ENCODE results near the gene THTPA.
"Not testable (repeated sequence)": the region's sequence is repeated elsewhere in the genome, so short reads cannot be mapped to it uniquely, and the experiment has no call there.

Gene THTPA

DNA sequence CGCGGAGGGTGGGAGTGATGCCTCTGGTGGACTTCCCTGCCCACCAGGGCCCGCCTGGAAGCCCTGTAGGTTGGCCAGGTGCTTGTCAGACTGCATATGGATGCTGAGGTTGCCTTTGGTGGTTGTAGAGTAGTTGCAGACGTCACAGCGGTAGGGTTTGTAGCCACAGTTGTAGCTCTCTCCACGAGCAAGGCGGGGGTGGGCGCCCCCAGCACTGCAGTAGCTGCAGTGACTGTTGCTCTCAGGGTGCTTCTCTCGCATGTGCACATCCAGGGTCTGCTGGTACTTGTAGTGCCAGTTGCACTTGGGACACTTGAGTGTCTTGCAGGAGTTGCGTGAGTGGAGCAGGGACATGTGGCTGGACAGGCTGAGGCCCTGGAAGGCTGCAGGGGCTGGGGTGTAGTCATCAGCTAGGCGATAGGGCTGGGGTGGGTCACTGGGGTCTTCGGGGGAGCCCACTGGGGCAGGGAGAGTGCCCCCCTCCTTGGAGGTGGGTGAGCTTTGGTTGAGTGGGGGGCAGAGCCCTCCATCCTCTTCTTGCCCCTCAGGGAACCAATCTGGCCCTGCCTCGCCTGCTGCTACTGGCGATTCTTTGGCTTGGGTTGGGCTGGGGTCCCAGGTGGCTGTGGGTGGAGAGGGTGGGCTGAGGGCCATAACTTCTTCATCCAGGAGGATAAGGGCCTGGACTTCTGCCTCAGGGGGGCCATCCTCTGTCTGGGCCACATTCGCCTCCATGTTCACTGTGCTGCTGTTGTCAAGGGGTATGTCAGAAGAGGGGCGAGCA lies 22.2 kb upstream of the THTPA start:
- DNase-seq (ENCODE audit: low read depth), result no peak

DNA sequence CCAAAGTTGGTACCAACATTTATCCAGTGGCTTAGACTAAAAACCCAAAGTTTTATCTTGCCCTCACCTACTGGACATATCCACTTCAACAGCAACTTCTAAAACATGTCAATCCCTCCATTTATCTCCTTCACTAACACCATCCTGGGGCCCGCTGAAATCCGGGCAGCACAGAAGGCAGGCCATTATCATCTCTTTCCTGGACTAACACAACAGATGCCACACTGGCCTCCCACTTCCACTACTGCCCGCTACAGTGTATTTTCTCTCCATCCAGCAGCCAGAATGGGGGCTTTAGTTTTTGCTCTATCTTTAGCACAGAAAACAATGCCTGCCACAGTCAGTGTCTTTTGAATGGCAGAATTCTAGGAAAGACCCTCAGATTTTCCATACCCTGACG lies 20.1 kb upstream of the THTPA start:
- no peak for DNase-seq (ENCODE audit: low read depth)

DNA sequence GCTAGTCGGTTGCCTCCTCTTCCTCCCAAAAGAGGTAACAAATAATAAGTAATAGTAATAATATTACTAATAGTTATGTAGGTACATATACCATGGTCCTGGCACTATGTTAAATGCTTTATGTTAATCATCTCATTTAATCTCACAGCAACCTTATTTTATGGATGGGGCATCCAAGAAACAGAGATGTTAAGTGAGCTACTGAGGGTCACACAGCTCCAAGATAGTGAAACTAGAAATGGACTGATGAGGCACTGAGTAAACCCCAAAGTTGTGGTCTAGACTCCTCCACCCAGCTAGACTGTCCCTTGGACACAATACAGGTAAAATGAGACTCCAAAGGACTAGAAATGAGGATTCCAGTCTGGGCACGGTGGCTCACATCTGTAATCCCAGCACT lies 19.6 kb upstream of the THTPA start:
- DNase-seq (ENCODE audit: low read depth), result no peak

DNA sequence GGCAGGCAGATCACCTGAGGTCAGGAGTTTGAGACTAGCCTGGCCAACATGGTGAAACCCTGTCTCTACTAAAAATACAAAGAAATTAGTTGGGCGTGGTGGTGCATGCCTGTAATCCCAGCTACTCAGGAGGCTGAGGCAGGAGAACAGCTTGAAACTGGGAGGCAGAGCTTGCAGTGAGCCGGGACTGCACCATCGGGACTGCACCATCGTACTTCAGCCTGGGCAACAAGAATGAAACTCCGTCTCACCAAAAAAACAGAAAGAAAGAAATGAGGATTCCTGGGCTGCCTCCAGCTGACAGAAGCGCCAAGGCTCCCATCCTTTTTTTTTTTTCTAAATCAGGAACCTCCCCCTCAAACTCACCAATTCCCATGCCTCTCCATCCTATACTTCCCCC lies 19.2 kb upstream of the THTPA start:
- DNase-seq (ENCODE audit: low read depth), result not testable (repeated sequence)

DNA sequence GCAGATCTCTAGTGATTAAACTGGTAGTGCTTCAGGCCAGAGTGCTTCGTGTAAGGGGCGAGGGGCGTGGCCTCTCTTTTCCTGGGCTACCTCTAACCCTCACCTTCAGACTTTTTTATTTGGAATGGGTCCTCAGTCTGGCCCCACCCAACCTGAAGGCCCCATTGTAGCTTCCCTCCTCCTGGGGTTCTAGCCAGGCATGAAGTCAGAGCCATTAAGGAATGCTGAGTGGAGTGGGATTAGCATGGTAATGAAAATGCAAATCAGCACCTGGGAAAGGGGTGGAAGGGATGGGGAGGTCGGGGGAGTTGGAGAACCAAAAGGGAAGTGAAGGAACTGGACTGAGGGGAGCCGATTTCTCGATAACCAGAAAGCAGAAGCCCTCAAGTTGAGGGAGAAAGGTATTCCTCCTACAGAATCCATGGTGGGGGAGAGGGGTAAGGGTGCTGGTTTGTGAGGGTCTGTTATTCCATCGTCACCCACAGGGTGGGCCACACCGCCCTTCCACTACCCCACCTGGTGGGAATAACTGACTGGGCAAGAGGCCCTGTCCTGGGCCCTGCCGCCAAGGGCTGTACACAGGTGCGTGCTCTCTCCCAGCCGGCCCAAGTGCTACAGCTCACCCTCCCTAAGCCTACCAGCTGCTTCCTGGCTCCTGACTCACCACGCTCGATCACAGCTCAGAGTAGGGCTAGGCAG lies 18.6 kb upstream of the THTPA start:
- no peak for DNase-seq (ENCODE audit: low read depth)

DNA sequence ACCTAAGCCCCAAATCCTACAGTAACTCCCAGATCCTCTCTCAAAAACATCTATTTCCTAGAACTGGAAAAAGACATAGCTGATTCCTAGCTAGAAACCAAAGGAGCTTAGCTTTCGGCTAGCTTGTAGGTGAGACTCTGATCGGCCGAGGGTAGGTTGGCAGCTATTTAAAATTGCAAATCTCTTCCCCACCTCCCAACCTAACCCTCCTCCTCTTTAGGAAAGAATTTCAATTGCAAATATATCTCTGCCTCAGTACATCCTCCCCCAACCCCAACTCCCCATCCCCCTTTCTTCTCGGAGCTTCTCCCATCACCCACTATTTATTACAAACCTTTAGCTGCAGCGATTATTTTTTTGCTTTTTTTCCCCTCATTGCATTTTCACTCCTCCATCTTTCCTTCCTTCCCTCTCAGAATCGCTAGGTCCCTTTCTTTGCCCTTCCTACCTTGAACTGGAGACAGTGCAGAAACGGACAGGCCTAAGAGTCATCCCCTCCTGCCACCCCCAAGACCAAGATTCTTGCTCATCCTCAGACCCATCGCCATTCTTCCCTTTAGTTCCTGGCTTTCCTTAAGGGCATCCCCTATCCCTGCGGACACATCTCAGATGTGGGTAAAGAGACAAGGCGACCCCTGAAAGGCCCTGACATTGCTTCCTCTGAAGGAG lies 17.9 kb upstream of the THTPA start:
- no peak for DNase-seq (ENCODE audit: low read depth)

DNA sequence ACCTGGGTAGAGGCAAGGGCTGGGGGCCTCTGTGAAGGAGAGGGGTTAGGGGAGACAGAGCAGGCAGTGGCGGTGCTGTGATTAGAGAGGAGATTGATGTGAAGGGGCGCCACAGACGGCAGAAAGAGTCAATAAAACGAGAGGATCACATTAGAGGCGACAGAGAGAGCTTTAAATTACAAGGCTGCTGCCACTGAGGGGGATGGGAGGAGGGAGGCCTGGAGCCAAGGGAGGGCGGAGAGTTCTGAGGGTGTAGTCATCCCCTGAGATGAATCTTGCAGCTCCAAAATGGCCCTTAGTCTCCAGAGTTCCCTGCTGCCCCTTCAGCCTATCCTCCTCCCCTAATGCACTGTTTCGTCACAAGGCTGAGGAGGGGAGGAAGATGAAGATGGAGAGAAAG lies 17.3 kb upstream of the THTPA start:
- no peak for DNase-seq (ENCODE audit: low read depth)

DNA sequence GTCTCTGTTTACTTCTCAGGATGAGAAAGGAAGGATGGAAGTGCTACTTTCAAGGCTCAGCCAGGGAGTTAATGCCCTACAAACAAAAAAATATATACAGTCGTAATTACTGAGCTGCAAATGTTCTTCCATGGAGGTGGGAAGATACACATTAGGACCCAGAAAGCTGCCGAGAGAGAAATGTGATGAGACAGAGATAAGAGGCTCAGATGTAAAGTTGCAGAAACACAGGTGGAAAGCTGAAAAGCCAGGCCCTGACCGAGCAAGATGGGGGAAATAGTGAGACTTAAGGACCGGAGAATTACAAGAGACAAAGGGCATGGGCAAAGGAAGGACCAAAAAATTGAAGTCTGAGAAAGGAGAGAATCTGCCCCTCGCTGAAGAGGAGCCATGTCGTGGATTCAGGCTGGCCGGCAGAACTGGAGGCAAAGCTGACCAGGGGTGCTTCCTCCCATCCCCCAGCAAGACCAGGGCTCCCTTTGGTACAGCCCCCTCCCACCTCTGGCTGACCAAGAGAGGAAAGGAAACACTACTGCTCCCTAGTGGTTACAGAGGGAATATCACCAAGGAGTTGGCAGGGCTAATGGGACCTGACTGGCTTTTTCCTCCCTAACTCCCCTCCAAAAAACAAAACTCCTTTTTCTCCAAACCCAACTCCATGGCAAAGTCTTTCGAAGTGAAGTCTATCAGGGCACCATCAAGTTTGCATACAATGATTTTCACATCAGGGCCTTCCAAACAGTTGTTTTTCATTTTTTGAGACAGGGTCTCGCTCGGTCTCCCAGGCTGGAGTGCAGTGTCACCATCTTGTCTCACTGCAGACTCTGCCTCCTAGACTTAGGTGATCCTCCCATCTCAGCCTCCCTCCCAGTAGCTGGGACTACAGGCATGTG lies 16.6 kb upstream of the THTPA start:
- no peak for DNase-seq (ENCODE audit: low read depth)

DNA sequence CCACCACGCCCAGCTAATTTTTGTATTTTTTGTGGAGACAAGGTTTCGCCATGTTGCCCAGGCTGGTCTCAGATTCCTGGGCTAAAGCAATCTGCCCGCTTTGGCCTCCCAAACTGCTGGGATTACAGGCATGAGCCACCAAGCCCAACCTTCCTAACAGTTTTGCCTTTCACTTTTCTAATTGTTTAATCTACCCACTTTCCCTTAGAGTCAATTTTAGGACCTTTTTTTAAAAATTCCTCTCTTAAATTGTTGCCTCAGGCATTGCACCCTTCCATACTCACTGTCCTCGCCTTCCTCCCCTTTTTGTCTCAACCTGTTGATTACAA lies 16.0 kb upstream of the THTPA start:
- no peak for DNase-seq (ENCODE audit: low read depth)

DNA sequence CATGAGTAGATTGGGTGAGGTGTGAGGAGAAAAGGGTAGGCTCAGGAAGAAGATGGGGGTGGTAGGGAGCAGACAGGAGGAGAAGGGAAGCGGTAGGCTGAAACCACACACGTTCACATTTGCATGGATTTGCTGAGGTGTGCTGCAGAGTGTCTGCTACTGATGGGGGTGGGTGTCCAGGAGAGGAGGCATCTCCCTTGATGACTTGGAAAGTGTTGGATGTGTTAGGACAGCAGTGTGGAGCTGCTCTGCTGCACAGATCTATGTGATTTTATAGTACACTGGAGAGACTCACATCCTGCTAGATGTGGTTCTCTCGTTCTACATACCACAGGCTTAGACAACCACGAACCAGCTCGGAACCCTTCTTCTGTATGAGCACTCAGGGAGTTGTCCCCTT lies 13.8 kb upstream of the THTPA start:
- no peak for DNase-seq (ENCODE audit: low read depth)

DNA sequence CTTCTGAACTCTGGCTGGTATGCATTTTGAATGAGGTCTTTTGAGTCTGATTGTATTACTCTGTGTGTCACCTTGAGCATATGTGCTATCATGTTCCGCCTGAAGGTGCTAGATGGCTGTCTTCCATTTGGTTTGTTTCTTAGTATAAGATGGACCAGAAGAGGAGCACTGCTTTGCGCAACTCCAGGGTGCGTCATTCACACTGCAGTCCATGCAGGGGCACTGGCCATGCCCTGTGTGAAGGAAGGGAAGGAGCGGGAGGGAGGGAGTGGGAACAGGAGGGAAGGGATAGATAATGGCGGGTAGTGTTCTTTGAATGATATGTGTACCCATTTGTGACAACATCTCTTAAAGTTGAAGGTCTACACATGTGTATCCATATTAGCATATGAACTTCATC lies 12.7 kb upstream of the THTPA start:
- no peak for DNase-seq (ENCODE audit: low read depth)

DNA sequence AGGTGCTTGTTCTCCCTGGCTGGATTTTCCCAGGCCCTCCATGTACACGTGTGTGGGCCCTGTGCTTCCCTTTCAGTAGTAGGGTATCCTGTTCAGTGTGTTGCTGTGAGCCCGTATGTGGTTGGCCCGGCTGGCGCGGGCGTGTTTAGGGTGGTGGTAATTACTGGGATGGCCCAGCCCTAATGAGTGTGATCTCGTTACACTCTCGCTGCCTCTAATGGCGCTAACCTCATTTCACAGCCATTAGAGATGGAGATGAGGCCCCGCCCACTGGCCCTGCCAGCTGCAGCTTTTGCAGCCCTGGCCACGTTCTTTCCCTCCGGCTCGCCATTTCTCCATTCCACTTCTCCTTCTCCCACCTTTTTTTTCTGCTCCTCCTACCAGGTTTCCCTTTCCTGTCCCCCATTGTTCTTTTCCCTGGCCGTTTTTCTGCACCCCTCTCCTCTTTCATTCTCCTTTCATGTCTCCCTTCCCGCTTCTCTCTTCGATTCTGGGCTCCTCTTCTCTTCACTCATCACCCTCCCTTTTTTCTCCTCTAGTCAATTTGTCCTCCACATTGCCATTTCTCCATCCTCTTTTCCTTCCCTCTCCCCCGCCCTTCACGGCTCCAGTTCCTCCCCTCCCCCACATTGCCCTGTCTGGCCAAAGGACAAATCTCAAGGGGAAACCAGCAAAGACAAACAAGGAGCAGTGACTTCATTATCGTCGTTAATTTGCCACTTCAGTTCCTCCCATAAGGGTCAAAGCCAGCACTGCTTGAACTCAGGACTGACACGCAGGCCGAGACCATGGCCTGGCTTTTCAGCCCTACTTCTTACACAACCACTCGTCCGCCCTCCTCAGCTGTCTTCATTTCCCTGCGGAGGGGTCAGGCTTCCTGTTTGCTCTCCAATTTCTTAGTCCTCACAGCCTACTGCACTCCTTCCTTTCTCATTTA lies 11.3 kb upstream of the THTPA start:
- no peak for DNase-seq (ENCODE audit: low read depth)

DNA sequence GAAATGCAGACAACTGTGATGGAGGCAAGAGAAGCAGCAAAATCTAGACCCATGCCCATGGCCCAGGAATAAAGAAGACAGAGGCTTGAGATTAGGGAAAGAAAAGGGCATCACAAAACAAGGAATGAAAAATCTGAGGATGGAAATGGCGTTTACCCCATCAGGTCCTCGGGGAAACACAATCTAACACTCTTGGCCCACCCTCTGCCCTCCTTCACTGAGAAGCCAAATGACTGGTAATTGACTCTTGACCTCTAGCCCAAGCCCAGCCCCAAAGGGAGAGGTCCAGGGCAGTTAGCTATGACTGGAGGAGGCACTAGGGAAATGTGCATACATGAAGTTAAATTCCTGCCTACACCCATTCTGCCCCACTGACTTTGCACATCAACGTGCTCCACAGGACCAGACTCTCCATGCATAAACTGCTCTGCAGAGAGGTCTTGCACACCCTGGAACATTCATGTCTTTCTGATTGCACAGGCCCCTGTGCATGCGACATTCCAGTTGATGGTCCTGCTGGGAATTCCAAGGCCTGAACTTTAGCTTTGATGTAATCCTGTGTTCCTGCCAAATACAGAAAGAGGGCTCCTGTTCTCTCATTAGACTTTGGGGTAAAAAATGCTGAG lies 10.2 kb upstream of the THTPA start:
- DNase-seq (ENCODE audit: low read depth), result no peak

DNA sequence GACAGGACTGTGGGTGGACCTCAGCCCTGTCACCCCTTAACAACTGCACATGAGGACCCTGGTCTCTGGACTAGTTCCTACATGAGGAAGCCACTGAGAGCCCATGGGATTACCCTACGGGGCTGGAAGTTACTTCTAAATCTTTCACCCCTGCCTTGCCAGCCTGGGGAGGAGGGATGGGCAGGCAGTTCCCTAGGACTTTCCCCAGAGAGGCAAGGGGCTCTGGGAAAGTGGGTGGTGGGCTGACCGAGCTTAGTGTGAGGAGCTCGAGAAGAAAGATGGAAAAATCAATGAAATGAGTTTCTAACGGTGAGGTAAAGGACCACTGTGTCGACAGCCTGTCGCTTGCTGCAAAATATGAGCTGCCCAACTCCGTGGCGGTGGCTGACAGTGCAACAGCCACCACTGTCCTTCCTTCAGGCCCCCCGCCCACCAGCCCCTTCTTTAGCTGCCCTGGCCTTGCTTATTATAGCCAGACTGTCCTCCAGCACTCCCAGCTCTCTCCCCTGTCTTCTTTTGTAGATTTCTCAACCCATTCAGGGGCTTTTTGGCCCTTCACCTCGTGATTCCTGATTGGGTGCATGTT lies 9.5 kb upstream of the THTPA start:
- no peak for DNase-seq (ENCODE audit: low read depth)

DNA sequence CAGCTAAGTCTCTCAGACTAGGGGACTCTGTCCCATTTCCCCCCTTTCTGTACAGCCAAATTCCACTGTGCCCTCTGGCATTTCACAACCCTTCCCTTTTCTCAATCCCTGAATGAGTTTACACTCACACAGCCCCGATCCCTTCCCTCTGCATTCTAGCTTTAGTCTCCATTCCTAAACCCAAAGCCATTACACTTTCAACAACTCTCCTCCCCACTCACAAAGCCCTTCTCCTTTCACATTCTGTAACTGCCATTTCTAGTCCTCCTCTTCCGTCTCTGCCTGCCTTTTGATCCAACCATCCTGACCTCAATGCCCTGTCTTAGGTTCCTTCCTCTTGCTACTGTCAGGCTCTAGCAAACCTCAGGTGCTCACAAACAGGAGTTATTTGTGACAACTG lies 8.1 kb upstream of the THTPA start:
- DNase-seq (ENCODE audit: low read depth), result no peak

DNA sequence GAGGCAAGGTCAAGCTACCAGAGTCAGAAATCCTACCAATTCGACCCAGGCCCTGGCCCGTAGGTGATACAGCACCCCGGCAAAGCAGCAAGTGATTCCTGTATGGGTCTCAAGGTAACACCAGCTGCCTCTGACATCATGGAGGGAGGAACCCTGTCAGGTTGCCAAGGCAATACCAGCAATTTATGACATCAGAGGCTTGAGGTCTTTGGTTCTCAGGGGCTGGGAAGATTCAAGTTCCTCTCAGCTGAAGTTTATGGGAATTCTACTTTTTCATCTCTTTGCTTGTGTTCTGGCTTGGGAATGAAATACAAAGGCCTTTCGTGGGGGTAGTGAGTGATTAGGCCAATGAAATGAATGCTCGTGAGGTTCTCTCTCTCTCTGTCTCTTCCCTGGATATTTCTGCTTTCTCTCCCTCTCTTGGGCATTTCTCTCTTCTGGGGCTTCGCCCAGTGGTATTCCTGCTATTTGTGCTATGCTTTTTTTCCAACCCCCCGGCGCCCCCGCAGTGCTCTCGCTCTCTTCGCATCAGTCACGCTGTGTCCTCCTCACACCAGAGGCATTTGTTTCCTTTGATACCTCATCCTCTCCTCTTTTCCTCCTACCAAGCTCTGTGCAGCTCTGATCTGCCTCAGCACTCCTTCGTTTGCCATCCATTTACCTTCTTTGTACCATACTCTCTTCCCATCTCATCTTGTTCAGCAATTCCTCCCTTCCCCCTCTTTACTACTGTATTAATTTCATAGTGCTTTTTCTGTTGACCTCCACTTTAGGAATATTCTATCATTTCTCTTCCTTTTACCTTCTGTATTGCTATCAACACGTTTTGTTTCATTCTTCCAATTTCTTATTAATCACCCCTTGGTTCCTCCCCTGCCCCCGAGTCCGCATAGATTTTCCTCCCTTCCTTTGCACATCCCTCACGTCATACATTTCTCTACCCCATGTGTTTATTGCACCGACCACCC lies 7.4 kb upstream of the THTPA start:
- DNase-seq (ENCODE audit: low read depth), result no peak

DNA sequence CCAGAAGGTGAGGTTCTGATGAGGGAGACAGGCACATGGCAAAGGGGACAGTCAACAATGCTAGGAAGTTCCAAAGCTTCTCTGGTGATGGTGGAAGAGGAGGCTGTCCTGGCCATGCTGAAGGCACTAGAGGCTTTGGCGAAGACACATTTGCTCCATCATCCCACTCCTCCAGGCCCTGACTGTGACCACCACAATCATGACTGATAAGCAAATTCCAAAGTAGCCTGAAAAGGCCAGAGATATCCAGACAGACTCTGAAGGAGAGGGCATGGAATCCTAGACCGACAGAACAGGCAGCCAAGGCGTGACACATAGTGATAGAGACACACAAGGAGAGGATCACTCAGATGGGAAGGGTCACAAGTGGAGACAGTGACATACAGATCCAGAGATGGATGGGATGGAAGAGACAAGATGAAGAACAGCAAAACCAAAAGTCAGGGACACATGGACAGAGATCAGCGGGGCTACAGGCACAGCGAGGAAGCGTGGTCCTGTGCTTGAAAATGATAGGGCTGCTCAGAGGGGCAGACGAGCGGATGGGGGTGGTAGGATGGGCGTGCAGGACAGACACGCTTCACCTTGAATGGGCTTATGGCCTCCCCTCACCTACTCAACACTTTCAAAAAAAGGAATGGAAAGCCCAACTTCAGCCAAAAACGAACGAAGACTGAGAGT lies 5.8 kb upstream of the THTPA start:
- DNase-seq (ENCODE audit: low read depth), result no peak

DNA sequence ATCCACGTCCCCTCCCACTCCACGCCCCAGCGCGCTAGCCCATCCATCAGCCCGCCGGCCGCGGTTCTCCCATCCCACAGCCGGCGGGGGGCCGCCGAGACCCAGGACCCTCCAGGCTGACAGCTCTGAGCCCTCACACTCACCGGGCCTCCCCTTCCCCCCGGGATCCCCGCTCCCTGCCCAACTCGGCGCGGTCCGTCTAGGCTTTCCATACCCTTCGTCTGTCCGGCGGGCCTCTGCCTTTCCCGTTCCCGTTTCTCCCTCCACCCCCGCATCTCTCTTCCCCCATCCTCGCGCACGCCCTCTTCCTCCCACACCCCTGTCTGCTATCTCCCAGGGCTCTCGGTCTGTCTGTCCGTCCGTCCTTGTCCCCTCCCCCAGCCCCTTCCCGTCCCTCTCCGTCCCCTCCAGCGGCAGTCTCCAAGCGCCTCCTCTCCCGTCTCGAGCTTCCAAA lies 5.2 kb upstream of the THTPA start:
- DNase-seq (ENCODE audit: low read depth), result no peak

Data from stromal cell of bone marrow (primary cell).